Cerebellar nuclear complex (tissue), 1 donor: Measurements from ENCODE around the gene PRCD.
A peak's percentile ranks its signal among the peaks of the same experiment; 100 is the strongest.
"Not testable (repeated sequence)": the region's sequence is repeated elsewhere in the genome, so short reads cannot be mapped to it uniquely, and the experiment has no call there.

Experiments
- DNase-seq, 2 experiments: peaks; one replicate each; lab custom pipeline; 2025; lab: John Stamatoyannopoulos, UW

Gene PRCD

GRCh38 chr17:76556765-76557367 is 17.0 kb downstream of the PRCD start:
- DNase-seq: no peak

- DNase-seq: peak in 1 of 2 experiments; percentile 76
These were observed 17.7 kb downstream of the PRCD start for GRCh38 chr17:76557368-76558197.

GRCh38 chr17:76558198-76559095 is 18.6 kb downstream of the PRCD start:
- DNase-seq: no peak

- not testable (repeated sequence) for DNase-seq
These were observed 19.6 kb downstream of the PRCD start for GRCh38 chr17:76559460-76559859.

GRCh38 chr17:76560036-76560876 is 20.4 kb downstream of the PRCD start:
- DNase-seq: no peak

- no peak for DNase-seq
These were observed 21.0 kb downstream of the PRCD start for GRCh38 chr17:76560877-76561221.

GRCh38 chr17:76561332-76561731 is 21.5 kb downstream of the PRCD start:
- DNase-seq: no peak

GRCh38 chr17:76561799-76562268 is 22.0 kb downstream of the PRCD start:
- no peak for DNase-seq

GRCh38 chr17:76562734-76563148 is 22.9 kb downstream of the PRCD start:
- DNase-seq: no peak

GRCh38 chr17:76563359-76563758 is 23.5 kb downstream of the PRCD start:
- DNase-seq: not testable (repeated sequence)

GRCh38 chr17:76564991-76565727 is 25.3 kb downstream of the PRCD start:
- DNase-seq: not testable (repeated sequence)

- DNase-seq: no peak
These were observed 26.1 kb downstream of the PRCD start for GRCh38 chr17:76565728-76566612.

GRCh38 chr17:76566613-76566943 is 26.7 kb downstream of the PRCD start:
- DNase-seq: no peak

GRCh38 chr17:76566988-76567431 is 27.2 kb downstream of the PRCD start:
- no peak for DNase-seq

- no peak for DNase-seq
These were observed 28.0 kb downstream of the PRCD start for GRCh38 chr17:76567634-76568432.

GRCh38 chr17:76568811-76569221 is 29.0 kb downstream of the PRCD start:
- no peak for DNase-seq

- no peak for DNase-seq
These were observed 29.9 kb downstream of the PRCD start for GRCh38 chr17:76569607-76570279.

GRCh38 chr17:76570457-76570856 is 30.6 kb downstream of the PRCD start:
- no peak for DNase-seq
